Kasumi-1 (cell line): ENCODE data around the gene OR6B1.

Experiments used
- DNase-seq, 2 experiments: peaks; one replicate each; lab custom pipeline; 2025; lab: John Stamatoyannopoulos, UW

Gene OR6B1

DNA sequence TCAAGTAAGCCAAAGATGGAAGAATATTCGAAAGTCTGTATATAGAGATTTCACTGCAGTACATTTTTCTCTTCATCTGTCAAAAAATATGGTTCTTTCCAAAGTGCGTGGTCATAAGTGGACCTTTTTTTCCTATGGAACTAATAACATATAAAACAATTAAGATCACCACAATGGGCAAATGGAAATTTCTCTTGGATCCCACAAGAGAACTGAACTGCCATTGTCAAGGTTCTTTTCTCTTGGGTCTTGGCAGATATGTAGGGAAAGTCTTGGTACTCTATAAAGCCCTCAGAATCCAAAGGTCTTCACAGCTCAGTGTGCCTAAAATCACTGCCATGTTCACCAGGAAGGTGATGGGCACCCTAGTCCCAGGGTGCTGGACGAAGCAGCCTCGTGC, at the start of gene OR6B1:
Gene OR6B1, plus strand, starts transcription at position 301 of the 400 bp plus-strand sequence. CDS start 3,677 bp downstream, outside the sequence.
- DNase-seq: no peak

DNA sequence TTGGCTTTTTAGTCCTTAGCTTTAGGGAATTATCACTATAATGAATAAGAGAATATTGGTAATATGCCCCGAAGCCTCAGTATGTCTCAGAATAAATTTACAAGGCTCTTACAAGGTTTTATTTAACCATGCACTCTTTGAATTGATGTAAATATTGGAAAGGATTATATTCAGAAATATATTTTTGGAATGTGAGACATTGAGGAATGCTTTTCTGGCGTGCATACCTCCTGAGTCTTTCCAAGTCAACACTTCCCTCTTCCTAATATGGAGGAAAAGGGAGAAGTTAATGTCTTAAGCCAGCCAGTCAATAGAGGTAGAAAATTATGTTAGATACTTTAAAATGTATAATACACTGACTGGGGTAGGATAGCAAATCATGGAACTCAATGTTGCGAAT, 46.7 kb upstream of the OR6B1 start:
- DNase-seq: no peak

DNA sequence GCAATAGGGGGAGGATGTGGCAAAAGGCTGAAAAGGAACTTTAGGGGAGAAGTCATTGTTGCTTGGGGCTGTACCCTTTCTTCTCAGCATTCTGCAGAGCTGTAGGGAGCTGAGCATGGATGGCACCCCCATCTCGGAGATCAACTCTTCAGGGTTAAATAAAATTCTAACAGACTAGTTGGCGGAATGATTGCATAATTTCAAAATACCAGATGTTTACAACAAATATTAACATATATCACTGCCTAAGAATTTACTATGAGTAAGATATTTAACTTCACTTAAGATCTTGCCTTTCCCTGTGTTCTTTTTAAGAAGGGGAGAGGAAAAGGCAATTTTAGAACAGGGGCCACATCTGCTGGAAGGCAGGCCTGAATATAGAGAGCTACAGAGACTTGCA, 46.0 kb upstream of the OR6B1 start:
- no peak for DNase-seq

DNA sequence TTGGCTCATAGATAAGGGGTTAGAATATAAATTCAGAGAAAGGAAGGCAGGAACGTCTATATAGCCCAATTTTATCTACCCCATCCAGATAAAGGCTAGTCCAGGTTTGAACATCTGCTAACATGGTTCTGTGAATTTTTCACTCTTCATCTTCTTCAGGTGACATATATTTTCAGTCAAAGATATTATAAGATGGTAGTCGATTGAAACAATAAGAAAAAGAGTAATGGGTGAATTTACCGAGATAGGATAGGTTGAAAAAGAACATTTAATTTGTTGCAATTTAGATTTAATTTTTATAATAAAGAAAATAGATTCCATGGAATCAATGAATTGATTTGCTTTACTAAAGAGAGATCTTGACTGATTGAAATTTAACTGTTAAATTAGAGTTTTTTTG, 45.6 kb upstream of the OR6B1 start, which contains the start of gene OR2F1:
Gene OR2F1, plus strand, starts transcription at position 301 of the 400 bp plus-strand sequence. CDS start 5,127 bp downstream, outside the sequence.
- no peak for DNase-seq

DNA sequence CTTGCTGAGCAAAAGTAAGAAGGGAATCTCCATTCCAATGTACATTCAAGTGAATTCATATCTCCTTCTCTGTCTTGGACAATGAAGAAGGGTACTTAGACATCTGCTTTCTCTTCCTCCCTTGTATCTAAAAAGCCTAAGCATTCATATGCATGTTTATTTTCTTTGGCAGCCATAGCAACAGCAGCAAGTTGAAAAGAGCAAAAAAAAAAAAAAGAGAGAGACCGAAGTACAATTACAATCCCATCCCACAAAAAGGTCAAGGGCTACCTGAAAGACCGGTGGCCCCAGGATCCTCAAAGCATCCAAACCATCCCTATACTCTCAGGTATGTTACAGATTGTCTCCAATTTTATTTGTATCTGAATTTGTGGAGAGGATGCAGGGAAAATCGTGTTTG, 41.3 kb upstream of the OR6B1 start:
- no peak for DNase-seq

DNA sequence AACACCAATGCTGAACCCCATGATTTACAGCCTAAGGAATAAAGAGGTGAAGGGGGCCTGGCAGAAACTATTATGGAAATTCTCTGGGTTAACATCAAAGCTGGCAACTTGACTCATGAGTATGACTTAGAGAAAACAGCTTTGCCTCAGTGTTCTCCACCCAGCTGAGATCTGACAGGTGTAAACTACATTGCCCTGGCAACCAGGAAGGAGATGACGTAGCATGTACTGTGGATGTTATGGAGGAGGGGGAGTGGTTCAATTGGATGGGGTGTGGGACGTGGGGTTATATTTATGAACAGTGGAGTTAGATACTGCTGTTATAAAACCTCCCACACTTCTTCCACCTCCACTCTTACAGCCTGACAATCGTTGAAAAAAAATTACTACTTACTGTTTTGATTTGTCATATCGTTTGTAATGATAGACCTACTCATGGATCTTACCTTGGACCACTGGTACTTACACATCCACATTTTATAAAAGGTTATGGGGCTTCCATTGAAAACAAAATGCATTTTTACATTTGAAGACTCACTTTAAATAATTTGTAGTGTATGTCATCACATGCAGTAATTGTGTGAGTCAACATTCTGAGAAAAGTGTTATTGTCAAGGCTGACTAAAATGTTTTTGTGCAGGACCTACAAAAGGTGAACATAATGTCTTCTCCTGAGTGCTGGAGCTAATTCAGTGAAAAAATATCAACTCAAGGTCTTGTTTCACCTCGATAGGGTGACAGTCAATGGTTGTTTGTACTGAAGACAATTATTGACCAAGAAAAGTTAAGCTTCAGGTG, 39.1 kb upstream of the OR6B1 start:
- DNase-seq: no peak

DNA sequence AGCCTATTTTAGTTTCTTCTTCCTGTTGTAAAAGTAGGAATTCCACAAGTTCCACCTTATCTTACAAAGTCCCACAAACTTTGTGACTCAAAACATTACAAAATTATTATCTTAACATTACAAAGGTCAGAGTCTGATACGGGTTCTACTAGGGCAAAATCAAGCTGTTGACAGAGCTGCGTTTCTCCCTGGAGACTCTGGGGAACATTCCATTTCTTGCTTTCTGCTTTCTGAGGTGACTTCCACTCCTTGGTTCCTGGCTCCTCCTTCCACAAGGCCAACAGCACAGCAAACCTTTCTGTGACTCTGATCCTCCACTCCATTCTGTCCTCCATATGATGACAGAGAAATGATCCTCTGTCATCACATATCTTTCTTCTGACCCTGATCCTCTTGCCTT, 34.8 kb upstream of the OR6B1 start:
- no peak for DNase-seq

DNA sequence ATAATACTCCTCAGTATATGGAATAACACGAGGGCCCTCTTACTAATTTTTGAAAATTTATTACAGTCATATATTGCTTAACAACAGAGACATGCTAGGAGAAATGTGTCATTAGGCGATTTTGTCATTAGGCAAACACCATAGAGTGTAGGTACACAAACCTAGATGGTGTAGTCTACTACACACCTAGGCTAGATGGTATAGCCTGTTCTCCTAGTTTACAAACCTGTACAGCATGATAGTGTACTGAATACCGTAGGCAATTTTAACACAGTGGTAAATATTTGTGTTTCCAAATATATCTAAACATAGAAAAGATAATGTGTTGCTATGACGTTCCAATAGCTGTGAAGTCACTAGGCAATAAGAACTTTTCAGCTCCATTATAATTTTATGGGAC, 32.7 kb upstream of the OR6B1 start:
- DNase-seq: no peak

DNA sequence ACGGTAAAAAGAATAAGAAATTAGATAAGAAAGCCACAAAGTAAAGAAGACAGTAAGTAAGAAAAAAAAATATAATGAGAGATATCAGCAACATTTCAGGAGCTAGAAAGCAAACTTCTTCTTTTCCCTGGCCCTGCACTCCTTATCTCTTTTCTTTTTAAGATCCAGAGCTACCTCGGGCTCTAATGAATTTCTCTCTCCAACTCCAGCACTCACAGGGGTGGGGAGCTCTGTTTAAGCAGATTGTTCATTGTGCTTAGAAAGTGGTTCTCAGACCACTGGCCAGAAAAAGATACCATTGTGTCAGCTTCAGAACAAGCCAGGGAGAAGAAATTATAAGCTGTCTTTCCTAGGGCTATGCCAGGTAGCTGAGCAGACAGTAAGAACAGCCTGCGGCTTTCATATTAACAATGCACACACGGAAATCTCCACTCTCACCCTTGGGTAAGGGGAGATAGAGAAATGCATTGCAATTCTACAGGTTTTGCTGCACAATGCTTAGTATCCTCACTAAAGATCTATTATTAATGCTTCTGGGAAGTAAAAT, 26.2 kb upstream of the OR6B1 start:
- no peak for DNase-seq

DNA sequence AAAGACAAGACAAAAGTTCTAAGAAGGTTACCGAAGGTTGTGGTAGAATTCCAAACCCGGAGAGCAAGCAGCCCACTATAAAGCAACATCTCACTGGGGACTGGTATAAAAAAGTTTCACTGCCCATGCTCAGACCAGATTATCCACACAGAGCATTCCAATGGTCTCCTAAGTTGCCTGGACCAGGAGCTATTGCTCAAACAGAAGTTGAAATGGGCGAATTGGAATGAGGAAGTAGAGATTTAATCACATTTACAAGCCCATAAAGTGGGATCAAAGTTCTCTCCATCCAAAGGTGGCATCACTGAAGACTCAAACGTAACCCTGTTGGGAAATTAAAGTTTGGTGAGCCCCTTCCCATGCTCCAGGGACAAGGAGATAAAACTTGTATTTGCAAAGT, 25.7 kb upstream of the OR6B1 start:
- DNase-seq: no peak

DNA sequence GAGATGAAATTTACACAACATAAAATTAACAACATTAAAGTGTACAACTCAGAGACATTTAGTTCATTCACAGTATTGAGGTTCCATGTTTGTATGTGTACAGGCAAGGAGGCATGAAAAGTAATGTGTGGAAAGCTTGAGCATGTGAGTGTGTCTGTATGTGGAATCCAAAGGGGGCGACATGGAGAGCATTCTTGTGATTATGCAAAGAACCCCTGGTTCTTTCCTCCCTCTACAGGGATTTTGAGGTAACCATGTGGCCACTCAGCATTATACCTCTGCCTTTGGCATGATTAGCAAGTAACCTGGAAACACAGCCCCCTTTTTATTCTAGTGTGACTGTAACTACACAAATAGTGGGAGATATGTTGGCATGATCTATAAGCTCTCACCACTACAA, 24.5 kb upstream of the OR6B1 start:
- peak; percentile 2 to 19 for DNase-seq

DNA sequence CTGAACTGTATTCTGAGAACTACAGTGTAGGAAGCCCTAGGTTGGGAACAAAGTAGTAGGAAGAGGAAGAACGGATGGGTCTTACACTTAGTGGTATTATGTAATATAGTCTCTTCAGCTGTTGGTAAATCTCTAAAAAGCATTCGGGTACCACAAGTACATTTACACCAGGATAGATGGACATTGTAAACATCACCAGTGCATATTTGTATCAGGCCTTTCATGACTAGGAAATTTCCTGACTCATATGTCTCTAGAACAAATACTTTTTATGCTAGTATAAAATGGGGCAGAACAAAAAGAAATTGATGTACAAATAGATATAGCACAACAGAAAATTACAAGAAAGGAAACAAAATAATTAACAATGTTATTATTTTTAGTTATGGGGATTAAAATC, 21.5 kb upstream of the OR6B1 start:
- DNase-seq: no peak

DNA sequence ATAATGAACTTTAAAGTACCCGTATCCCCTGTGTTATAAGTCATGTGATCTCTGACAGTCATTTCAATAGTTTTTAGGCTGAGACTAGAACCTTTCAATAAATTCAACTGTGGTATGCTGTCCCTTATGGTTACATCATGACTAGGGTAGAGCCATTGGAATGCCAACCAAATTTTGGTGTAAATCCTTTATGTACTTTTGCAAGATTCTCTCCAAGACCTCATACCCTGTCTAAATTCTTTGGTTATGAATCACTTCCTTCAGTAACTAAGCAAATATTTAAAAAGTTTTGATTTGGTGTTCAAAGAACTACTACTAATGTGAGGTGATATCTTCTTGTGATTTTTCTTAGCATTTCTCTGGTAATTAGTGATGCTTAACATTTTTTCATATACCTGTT, 20.8 kb upstream of the OR6B1 start:
- DNase-seq: no peak

DNA sequence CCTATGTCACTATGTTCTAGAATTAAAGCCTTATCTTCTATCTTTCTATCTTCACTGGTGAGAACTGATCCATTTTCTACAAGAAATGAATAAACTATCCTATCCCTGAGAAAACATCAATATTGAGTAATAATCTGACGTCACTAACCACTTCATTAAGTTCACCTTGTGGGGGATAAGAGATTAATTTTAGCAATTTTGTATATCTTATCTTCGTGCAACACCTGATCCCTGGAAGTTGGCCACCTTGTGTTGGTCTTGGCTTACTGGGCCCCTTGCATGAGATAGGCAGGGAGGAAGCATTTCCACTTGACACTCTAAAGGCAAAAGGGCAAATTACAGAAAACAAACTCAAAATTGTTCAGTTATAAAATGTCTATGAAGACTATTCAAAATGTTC, 20.1 kb upstream of the OR6B1 start:
- no peak for DNase-seq

DNA sequence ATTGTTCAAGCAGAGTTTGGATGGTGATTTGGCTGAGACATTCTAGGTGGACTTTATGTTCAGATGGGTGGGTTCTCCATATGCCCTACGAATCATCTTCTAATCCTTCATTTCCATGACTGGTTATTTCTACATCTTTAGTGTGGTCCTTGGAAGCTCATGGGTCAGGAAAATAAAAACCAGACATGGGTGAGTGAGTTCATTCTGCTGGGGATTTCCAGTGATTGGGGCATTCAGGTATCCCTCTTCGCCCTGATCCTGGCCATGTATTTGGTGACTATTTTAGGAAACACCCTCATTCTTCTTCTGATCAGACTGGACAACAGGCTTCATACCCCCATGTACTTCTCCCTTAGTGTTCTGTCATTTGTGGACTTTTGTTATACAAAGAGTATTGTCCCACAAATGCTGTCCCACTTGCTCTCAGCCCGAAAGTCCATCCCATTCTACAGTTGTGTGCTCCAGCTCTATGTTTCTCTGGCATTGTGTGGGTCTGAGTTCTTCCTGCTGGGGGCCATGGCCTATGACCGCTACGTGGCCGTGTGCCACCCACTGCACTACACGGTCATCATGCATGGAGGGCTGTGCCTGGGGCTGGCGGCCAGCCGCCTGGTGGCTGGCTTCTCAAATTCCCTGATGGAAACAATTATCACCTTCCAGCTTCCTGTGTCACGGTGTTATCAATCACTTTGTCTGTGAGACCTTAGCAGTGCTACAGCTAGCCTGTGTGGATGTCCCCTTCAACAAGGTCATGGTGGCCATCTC, 19.2 kb upstream of the OR6B1 start:
- no peak for DNase-seq

DNA sequence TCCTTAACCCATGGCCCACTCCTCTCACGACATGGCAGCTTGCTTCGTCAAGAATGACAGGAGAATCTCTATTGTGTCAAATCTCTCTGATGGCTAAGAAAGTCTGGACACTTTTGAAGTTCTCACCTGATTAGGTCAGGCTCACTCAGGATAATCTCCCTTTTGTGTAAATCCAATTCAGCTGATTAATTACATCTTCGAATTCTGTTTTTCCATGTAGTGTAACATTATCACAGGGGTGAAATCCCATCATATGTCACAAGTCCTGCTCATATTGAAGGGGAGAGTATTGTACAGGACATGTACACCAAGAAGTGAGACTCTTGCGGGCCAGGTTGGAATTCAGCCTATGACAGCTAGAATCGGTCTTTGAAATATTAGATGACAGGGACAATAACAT, 16.2 kb upstream of the OR6B1 start:
- DNase-seq: no peak

DNA sequence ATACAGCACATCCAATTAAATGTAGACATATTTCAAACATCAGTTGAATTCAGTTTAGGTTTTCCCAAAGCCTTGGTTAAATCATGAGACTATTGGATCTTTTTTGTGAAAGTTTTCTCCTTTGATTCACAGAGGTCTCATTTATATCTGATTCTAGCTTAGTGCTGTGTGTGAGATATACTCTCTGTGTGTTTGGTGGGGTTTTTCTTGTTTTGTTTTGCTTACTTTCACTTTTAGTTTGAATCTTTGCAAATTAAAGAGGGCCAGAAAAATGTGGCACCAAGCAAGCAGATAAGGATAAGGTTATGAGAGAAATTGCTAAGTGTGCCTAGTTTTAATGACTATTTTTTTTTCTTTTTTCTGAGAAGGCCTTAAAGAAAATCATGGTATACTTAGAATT, 12.6 kb upstream of the OR6B1 start:
- DNase-seq: no peak

DNA sequence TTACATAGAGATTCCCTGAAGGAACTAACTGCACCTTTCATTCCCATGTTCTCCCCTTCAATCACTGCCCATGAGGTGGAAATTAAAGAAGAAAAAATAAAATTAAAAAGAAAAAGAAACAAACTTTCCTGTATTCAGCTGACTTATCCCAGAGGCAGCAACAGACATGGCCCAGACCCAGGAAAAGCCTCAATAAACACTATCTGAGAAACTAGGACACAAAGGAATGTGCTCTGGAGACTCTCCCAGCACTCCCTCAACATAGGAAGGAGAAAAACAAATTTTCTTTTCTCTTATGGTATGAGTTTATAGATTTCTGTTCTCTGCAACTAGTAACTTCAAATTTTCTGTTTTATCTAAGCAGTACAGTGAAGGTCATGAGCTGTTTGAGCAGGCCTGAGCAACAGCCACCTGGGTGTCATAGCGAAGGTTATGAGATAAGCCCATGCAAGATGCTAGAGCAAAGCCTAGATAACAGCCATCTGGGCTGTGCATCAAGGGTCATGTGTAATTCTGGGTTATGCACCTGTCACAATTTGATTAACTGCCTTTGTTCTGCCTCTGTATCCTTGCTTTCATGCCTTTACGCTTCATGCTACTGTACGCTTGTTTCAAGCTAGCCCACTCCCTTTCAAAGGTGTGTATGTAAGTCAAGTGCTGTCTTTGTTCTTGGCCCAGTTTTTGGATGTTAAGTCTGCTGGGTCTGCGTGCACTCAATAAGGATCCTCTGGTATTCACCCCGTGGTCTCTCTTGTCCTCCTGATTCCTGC, 11.0 kb upstream of the OR6B1 start:
- DNase-seq: no peak

DNA sequence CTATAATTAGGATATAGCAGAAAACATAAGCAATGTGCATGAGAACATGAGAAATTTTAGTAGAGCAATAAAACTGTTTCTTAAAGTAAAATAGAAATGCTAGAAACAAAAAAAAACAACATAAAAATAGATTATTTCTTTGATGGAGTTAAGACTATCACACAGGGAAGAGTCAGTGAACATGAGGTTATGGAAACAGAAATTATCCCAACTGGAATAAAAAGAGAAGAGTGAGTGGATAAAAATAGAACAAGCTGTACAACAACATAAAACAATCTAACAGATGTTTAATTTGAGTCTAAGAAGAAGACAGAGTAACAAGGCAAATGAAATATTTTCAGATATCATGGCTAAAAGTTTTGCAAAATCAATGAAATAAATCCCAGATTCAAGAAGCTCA, 7.5 kb upstream of the OR6B1 start:
- no peak for DNase-seq

DNA sequence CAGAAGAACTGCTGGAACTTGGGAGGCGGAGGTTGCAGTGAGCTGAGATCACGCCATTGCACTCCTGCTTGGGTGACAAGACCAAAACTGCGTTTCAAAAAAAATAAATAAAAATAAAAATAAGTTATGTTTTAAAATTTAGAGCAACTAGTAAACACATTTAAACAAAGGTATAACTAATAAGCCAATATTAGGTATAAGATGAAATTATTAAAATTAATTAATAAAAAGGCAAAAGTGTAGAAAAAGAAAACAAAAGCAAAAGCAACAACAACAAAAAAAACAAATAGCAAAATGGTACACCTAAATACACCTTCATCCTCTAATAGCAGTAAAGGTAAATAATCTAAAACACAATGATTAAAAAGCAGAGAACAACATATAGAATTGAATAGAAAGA, 6.2 kb upstream of the OR6B1 start:
- no peak for DNase-seq

DNA sequence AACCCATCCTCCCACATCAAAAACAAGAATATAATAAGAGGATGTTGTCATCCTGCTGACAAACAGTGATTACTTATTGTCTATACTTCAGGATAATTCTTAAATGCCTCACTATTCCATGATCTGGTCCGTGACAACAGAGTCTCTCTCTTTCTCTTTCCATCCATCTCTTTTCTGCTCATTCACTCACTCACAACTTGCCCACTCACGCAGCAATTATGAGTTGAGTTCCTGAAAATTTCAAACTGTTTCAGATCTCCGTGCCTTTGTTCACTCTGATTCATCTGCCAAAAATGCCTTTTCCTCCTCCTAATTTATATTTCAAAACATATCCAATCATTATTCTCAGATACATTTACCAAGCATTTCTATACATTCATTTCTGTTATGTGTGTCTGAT, 1.4 kb downstream of the OR6B1 start:
- no peak for DNase-seq

DNA sequence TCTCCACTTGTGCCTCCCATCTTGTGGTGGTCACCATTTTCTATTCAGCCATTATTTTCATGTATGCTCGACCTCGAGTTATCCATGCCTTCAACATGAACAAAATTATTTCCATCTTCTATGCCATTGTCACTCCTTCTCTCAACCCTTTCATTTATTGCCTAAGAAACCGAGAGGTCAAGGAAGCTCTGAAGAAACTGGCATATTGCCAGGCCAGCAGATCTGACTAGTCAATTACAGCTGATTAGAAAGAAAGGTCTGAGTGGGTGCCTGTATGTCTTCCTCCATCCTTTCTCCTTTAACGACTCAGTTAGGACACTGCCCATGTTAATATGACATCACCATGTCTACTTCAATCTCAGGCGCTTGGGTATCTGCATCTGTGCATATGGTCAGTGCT, 4.6 kb downstream of the OR6B1 start:
- no peak for DNase-seq
